Measurements from ENCODE around the gene MVB12B.

MVB12B gene

GRCh38 chr9:126438741-126439401, 112.2 kb downstream of the MVB12B start:
- DNase-seq (ENCODE audit: low read depth in 1 of 2, low spot score in 1 of 2) = no peak
- H3K4me3 ChIP-seq (replicated peaks; ENCODE audit: insufficient read depth, low read length) = no peak overlapping the region
- TF ChIP-seq POLR2AphosphoS5 (IDR thresholded peaks at IDR 0.05; ENCODE audit: low read depth) = no peak
- TF ChIP-seq, protein P1, sequence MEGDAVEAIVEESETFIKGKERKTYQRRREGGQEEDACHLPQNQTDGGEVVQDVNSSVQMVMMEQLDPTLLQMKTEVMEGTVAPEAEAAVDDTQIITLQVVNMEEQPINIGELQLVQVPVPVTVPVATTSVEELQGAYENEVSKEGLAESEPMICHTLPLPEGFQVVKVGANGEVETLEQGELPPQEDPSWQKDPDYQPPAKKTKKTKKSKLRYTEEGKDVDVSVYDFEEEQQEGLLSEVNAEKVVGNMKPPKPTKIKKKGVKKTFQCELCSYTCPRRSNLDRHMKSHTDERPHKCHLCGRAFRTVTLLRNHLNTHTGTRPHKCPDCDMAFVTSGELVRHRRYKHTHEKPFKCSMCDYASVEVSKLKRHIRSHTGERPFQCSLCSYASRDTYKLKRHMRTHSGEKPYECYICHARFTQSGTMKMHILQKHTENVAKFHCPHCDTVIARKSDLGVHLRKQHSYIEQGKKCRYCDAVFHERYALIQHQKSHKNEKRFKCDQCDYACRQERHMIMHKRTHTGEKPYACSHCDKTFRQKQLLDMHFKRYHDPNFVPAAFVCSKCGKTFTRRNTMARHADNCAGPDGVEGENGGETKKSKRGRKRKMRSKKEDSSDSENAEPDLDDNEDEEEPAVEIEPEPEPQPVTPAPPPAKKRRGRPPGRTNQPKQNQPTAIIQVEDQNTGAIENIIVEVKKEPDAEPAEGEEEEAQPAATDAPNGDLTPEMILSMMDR (IDR thresholded peaks at IDR 0.05; ENCODE audit: insufficient read depth, low read length) = no peak
- no peak for TF ChIP-seq GABPA (IDR thresholded peaks at IDR 0.05; ENCODE audit: low read depth)
- no peak for TF ChIP-seq SPI1 (IDR thresholded peaks at IDR 0.05; ENCODE audit: borderline replicate concordance, low read depth)
- no peak for TF ChIP-seq REST (IDR thresholded peaks at IDR 0.05; ENCODE audit: insufficient replicate concordance, low read depth)

GRCh38 chr9:126439402-126439765, 112.8 kb downstream of the MVB12B start:
- Histone ChIP-seq H3K27me3 (ENCODE audit: insufficient read depth, poor library complexity, severe bottlenecking) (no peaks in the 10 kb centered on the region), H3K27ac (replicated peaks) (no peak overlapping the region), H3K4me3 (replicated peaks; ENCODE audit: insufficient read depth, low read length) (no peak overlapping the region)
- no peak for DNase-seq (ENCODE audit: low read depth in 1 of 2, low spot score in 1 of 2)
- TF ChIP-seq REST (IDR thresholded peaks at IDR 0.05; ENCODE audit: insufficient replicate concordance, low read depth) = no peak

More at GRCh38 chr9:126438741-126439401, 112.2 kb downstream of the MVB12B start:
- Histone ChIP-seq H3K27me3 (ENCODE audit: insufficient read depth, poor library complexity, severe bottlenecking) (no peaks in the 10 kb centered on the region), H3K27ac (replicated peaks) (no peak overlapping the region)

DNA sequence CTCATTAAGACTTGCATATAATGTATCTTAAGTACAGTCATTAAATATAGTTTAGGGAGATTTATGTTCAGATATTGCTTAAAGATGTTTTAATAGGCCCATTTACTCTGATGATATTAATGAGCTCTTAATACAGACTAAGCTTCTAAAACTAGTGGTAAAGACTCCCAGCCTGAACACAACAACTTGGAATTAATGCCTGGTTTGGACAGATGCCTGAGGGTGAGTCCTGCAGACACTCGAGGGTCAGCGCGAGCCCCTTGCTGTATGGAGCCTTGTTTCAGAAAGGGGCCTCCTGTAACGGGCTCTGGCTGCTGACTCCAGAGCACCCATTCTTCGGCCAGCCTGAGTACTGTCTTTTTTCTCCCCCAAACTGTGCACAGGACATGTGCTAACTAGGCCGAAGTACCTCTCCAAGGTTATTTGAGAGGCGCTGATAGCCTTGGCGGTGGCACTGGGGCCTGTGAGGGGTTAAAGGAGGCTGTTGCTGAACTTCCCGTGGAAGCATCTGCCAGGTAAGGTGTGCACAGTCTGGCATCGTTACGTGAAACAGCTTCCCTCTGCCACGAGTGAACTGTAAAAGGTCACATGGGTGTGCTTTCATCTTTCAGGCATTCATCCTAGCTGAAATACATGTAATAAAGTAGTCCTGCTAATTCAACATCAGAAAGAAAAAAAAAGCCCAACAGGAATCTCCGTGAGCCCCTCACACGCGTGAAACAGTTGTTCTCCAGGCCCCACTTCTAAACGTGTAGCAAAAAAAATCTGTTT, 113.4 kb downstream of the MVB12B start:
- no peak for DNase-seq (ENCODE audit: low read depth in 1 of 2, low spot score in 1 of 2)
- Histone ChIP-seq H3K27ac (replicated peaks) (no peak overlapping the region), H3K4me3 (replicated peaks; ENCODE audit: insufficient read depth, low read length) (no peak overlapping the region), H3K27me3 (ENCODE audit: insufficient read depth, poor library complexity, severe bottlenecking) (no peaks in the 10 kb centered on the region)
- TF ChIP-seq REST (IDR thresholded peaks at IDR 0.05; ENCODE audit: insufficient replicate concordance, low read depth) (no peak), POLR2AphosphoS5 (IDR thresholded peaks at IDR 0.05; ENCODE audit: low read depth) (no peak), GABPA (IDR thresholded peaks at IDR 0.05; ENCODE audit: low read depth) (no peak), SPI1 (IDR thresholded peaks at IDR 0.05; ENCODE audit: borderline replicate concordance, low read depth) (no peak)
- TF ChIP-seq, protein P1 (IDR thresholded peaks at IDR 0.05; ENCODE audit: insufficient read depth, low read length) = no peak
